Common myeloid progenitor, CD34-positive (primary cell): ENCODE data around the gene SMIM36.
"Not testable (repeated sequence)": the region's sequence is repeated elsewhere in the genome, so short reads cannot be mapped to it uniquely, and the experiment has no call there.

ENCODE experiments used
- CTCF ChIA-PET: fragments of 350-600 bp; sonication (Branson Sonifier 250); formaldehyde crosslinking; loops from one replicate; lab custom pipeline; 2021; ENCODE audit warnings: antibody characterized with exemption; lab: Charles Lee
- POLR2A ChIA-PET: fragments of 350-600 bp; sonication (Branson Sonifier 250); formaldehyde crosslinking; loops from one replicate; lab custom pipeline; 2021; ENCODE audit warnings: antibody characterized with exemption; lab: Charles Lee
- DNase-seq, 3 donors: peaks; one replicate each; pipeline versions ENCODE4 v3.0.0 to v3.0.0-alpha.2; 2013
- H3K27ac ChIP-seq, 2 experiments: 1 replicate in 1 of 2; 2 replicates in 1 of 2; pipeline ENCODE4 v1.7.0; 2013; ENCODE audit warnings: inconsistent platforms in 2 of 2, low read length in 2 of 2, mild to moderate bottlenecking in 2 of 2, low read depth in 1 of 2, moderate library complexity in 1 of 2; ENCODE audit not compliant: severe bottlenecking in 2 of 2, insufficient read depth in 1 of 2, poor library complexity in 1 of 2
- H3K27me3 ChIP-seq, 5 experiments: replicated peaks in 2 of 5; 1 replicate in 3 of 5; 2 replicates in 2 of 5; pipeline versions ENCODE4 v1.6.1 to v1.7.0; 2013; ENCODE audit warnings: low read length in 4 of 5, mild to moderate bottlenecking in 2 of 5, moderate library complexity in 2 of 5, inconsistent platforms in 1 of 5; ENCODE audit not compliant: insufficient read depth in 5 of 5, control insufficient read depth in 4 of 5
- H3K36me3 ChIP-seq, 4 experiments: 1 replicate in 2 of 4; 2 replicates in 2 of 4; pipeline versions ENCODE4 v1.6.1 to v1.7.0; 2013; ENCODE audit warnings: low read length in 3 of 4, control low read depth in 1 of 4, mild to moderate bottlenecking in 1 of 4; ENCODE audit not compliant: control insufficient read depth in 4 of 4, insufficient read depth in 4 of 4
- H3K4me1 ChIP-seq, 4 experiments: 1 replicate in 3 of 4; 2 replicates in 1 of 4; pipeline versions ENCODE4 v1.6.1 to v1.7.1; 2013; ENCODE audit warnings: low read length in 3 of 4, mild to moderate bottlenecking in 3 of 4, control low read depth in 1 of 4, inconsistent platforms in 1 of 4, moderate library complexity in 1 of 4; ENCODE audit not compliant: control insufficient read depth in 4 of 4, insufficient read depth in 4 of 4; ENCODE audit errors: control extremely low read depth in 1 of 4
- H3K4me3 ChIP-seq, 7 experiments: 1 replicate in 4 of 7; 2 replicates in 3 of 7; pipeline versions ENCODE4 v1.5.1 to v1.7.0; 2013; ENCODE audit warnings: mild to moderate bottlenecking in 7 of 7, low read length in 6 of 7, moderate library complexity in 6 of 7, inconsistent platforms in 2 of 7, low read depth in 2 of 7, control low read depth in 1 of 7; ENCODE audit not compliant: insufficient read depth in 4 of 7, control insufficient read depth in 1 of 7; ENCODE audit errors: extremely low read depth in 1 of 7
- H3K9me3 ChIP-seq, 5 experiments: 1 replicate in 4 of 5; 2 replicates in 1 of 5; pipeline versions ENCODE4 v1.6.1 to v1.7.1; 2013; ENCODE audit warnings: low read length in 4 of 5, mild to moderate bottlenecking in 2 of 5, inconsistent platforms in 1 of 5, low read depth in 1 of 5, moderate library complexity in 1 of 5; ENCODE audit not compliant: control insufficient read depth in 4 of 5, insufficient read depth in 2 of 5; ENCODE audit errors: control extremely low read depth in 1 of 5
- WGBS: methylation state at CpG from one replicate; pipeline ENCODE4 v1.1.5; 2013; ENCODE audit not compliant: insufficient coverage; 5-methylcytosine and 5-hydroxymethylcytosine counted together

Gene SMIM36

GRCh38 chr17:55527540-55528118 is 16.4 kb upstream of the SMIM36 start:
- Histone ChIP-seq H3K27ac (no peak overlapping the region), H3K9me3 (no peaks in the 10 kb centered on the region), H3K27me3 (no peaks in the 10 kb centered on the region), H3K4me3 (no peak overlapping the region), H3K4me1 (no peaks in the 10 kb centered on the region), H3K36me3 (no peaks in the 10 kb centered on the region)
- WGBS, result 79% methylated on average over 5 of the region's 5 CpGs
- ChIA-PET CTCF (interaction anchor here (0.6 to 7.8 kb wide), 13 partner anchors 11 to 762 kb away, joined by 3 to 122 read pairs (median 6); no protein-coding TSS in a partner anchor), POLR2A (no interaction called here)
- DNase-seq, result peak; percentile 56 to 66 (median 58)

GRCh38 chr17:55524440-55525220 is 13.4 kb upstream of the SMIM36 start:
- ChIA-PET POLR2A (no interaction called here), CTCF (interaction anchor here (1.1 to 7.8 kb wide), 9 partner anchors 9 to 298 kb away, joined by 4 to 122 read pairs (median 4); no protein-coding TSS in a partner anchor)
- Histone ChIP-seq H3K36me3 (no peaks in the 10 kb centered on the region), H3K27ac (no peak overlapping the region), H3K27me3 (no peaks in the 10 kb centered on the region), H3K4me1 (no peaks in the 10 kb centered on the region), H3K4me3 (no peak overlapping the region), H3K9me3 (no peaks in the 10 kb centered on the region)
- WGBS, result 100% methylated on average over 1 of the region's 4 CpGs
- DNase-seq, result no peak

- H3K27ac ChIP-seq, H3K4me1 ChIP-seq, DNase-seq, H3K9me3 ChIP-seq, H3K4me3 ChIP-seq, H3K36me3 ChIP-seq, H3K27me3 ChIP-seq, POLR2A ChIA-PET: not testable (repeated sequence)
- no CpG with 5 or more reads among the region's 4 CpGs for WGBS
- CTCF ChIA-PET, result interaction anchor here (1.1 to 7.8 kb wide), 5 partner anchors 9 to 300 kb away, joined by 3 to 122 read pairs (median 9); no protein-coding TSS in a partner anchor
Observed at GRCh38 chr17:55523032-55523431, 11.8 kb upstream of the SMIM36 start.

GRCh38 chr17:55521186-55521585 is 9.9 kb upstream of the SMIM36 start:
- Histone ChIP-seq H3K27me3 (no peaks in the 10 kb centered on the region), H3K4me3 (no peak overlapping the region), H3K4me1 (no peaks in the 10 kb centered on the region), H3K36me3 (no peaks in the 10 kb centered on the region), H3K27ac (no peak overlapping the region), H3K9me3 (no peaks in the 10 kb centered on the region)
- DNase-seq, result peak in 2 of 3 donors; percentile 52 to 63
- POLR2A ChIA-PET, result no interaction called here
- CTCF ChIA-PET, result interaction anchor here (0.9 to 1.1 kb wide), 3 partner anchors 10 to 213 kb away, joined by 3 read pairs; partner anchors contain the start of gene SMIM36

- ChIA-PET POLR2A (no interaction called here), CTCF (interaction anchor here (0.9 to 1.0 kb wide), 2 partner anchors 9 to 121 kb away, joined by 3 read pairs; partner anchors contain the start of gene SMIM36)
- Histone ChIP-seq H3K36me3 (no peaks in the 10 kb centered on the region), H3K4me3 (no peak overlapping the region), H3K27me3 (no peaks in the 10 kb centered on the region), H3K27ac (no peak overlapping the region), H3K4me1 (no peaks in the 10 kb centered on the region), H3K9me3 (no peaks in the 10 kb centered on the region)
- no peak for DNase-seq
- 98% methylated on average over 4 of the region's 5 CpGs for WGBS
Observed at GRCh38 chr17:55520402-55520801, 9.2 kb upstream of the SMIM36 start.

GRCh38 chr17:55518510-55518909 is 7.3 kb upstream of the SMIM36 start:
- WGBS, result 96% methylated on average over 5 of the region's 5 CpGs
- H3K4me1 ChIP-seq, result no peaks in the 10 kb centered on the region
- DNase-seq, result no peak
- ChIA-PET POLR2A (no interaction called here), CTCF (interaction anchor here (1.2 kb wide), 1 partner anchor 251 kb away, joined by 3 read pairs; no protein-coding TSS in a partner anchor)
- no peak overlapping the region for H3K4me3 ChIP-seq
- H3K9me3 ChIP-seq, result no peaks in the 10 kb centered on the region
- no peaks in the 10 kb centered on the region for H3K36me3 ChIP-seq
- H3K27me3 ChIP-seq, result no peaks in the 10 kb centered on the region
- no peak overlapping the region for H3K27ac ChIP-seq
